ENCODE data around the gene ABCB6. TPM values are rescaled to one million over a fixed set of nuclear protein-coding genes. Genes with fewer than 3 reads are reported as not detected.

ABCB6 gene
- total and polyA plus RNA-seq, 5 donors from 2014 or later: 1.5 to 6.0 (median 1.7) TPM

DNA sequence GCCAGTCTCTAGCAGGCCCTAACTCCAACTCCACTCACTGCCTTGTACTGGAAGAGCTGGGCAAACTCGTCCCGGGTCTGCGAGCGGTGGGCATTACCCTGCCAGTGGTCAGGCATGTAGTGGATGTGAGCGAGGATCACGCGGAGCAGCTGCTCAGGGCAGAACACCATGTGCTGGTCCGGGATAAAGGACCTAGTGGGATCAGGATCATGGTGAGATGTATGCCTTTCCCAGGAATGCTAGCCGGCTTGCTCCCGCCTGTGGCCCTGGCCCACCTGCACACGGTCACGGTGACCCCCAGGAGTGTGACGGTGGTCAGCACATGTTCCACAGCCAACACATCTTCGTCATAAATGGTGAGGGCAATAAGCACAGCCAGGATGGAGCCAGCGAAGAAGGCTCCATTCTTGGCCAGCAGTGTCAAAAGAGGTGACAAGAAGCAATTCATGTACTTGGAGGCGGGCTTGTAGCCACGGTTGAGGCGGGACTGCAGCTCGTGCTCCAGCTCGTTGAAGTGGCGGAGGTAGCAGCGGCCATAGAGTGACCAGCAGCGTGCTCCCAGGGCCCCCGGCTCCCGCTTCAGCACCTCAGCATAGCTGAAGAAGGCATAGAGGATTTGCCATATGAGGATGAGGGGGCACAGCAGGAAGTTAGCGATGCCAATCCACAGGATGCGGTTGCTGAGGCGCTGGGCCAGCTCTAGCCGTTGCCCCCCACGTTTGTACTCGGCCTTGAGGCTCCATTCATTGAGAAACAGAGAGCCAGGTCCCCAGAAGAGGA lies 5.3 kb upstream of the ABCB6 start:
- Histone ChIP-seq H3K4me3 (ENCODE audit: low read depth, low read length) (no peak overlapping the region), H3K27me3 (ENCODE audit: control insufficient read depth, insufficient read depth, low read length) (no peaks in the 10 kb centered on the region), H3K27ac (ENCODE audit: insufficient read depth, low read length, poor library complexity, severe bottlenecking) (no peak overlapping the region), H3K9me3 (ENCODE audit: control insufficient read depth in 2 of 2, low read length in 2 of 2) (no peaks in the 10 kb centered on the region), H3K4me1 (ENCODE audit: control insufficient read depth, insufficient read depth, low read length, poor library complexity, severe bottlenecking) (peaks cover 26% of the 10 kb centered on the region), H3K36me3 (ENCODE audit: control insufficient read depth, insufficient read depth, low read length) (peaks cover 59% of the 10 kb centered on the region)
- H3K4me1 Mint-ChIP-seq: peaks cover 11 to 37% (median 19%) of the 10 kb centered on the region in 4 donors
- peak overlapping the region in 1 of 3 donors; percentile 52 for H3K27ac Mint-ChIP-seq
- no peaks in the 10 kb centered on the region for H3K27me3 Mint-ChIP-seq
- peaks cover 28% of the 10 kb centered on the region for H3K36me3 Mint-ChIP-seq
- DNase-seq (no peak), ATAC-seq (ENCODE audit: low read depth in 2 of 2) (no peak)
- peak overlapping the region in 2 of 4 donors; percentile 38 to 98 for H3K4me3 Mint-ChIP-seq
- H3K9me3 Mint-ChIP-seq: peaks cover 0 to 2% (median 0%) of the 10 kb centered on the region in 7 donors

- Histone ChIP-seq H3K27ac (ENCODE audit: insufficient read depth, low read length, poor library complexity, severe bottlenecking) (no peak overlapping the region), H3K27me3 (ENCODE audit: control insufficient read depth, insufficient read depth, low read length) (no peaks in the 10 kb centered on the region), H3K4me3 (ENCODE audit: low read depth, low read length) (no peak overlapping the region), H3K9me3 (ENCODE audit: control insufficient read depth in 2 of 2, low read length in 2 of 2) (no peaks in the 10 kb centered on the region), H3K36me3 (ENCODE audit: control insufficient read depth, insufficient read depth, low read length) (peaks cover 59% of the 10 kb centered on the region), H3K4me1 (ENCODE audit: control insufficient read depth, insufficient read depth, low read length, poor library complexity, severe bottlenecking) (peaks cover 23% of the 10 kb centered on the region)
- peak overlapping the region in 1 of 3 donors; percentile 66 for H3K27ac Mint-ChIP-seq
- H3K4me3 Mint-ChIP-seq: peak overlapping the region in 2 of 4 donors; percentile 32 to 83
- H3K27me3 Mint-ChIP-seq: no peaks in the 10 kb centered on the region
- H3K9me3 Mint-ChIP-seq: peaks cover 0 to 2% (median 0%) of the 10 kb centered on the region in 7 donors
- ATAC-seq (ENCODE audit: low read depth in 2 of 2): no peak
- peaks cover 11 to 31% (median 19%) of the 10 kb centered on the region in 4 donors for H3K4me1 Mint-ChIP-seq
- no peak for DNase-seq
- H3K36me3 Mint-ChIP-seq: peaks cover 28% of the 10 kb centered on the region
Measured at GRCh38 chr2:219221957-219222518, 3.3 kb upstream of the ABCB6 start.

- peaks cover 51% of the 10 kb centered on the region for H3K36me3 ChIP-seq (ENCODE audit: control insufficient read depth, insufficient read depth, low read length)
- H3K4me3 ChIP-seq (ENCODE audit: low read depth, low read length): no peak overlapping the region
- H3K27ac ChIP-seq (ENCODE audit: insufficient read depth, low read length, poor library complexity, severe bottlenecking): no peak overlapping the region
- H3K4me1 Mint-ChIP-seq: peaks cover 9 to 31% (median 16%) of the 10 kb centered on the region in 4 donors
- peaks cover 23% of the 10 kb centered on the region for H3K4me1 ChIP-seq (ENCODE audit: control insufficient read depth, insufficient read depth, low read length, poor library complexity, severe bottlenecking)
- H3K9me3 Mint-ChIP-seq: peaks cover 0 to 2% (median 0%) of the 10 kb centered on the region in 7 donors
- no peaks in the 10 kb centered on the region for H3K27me3 ChIP-seq (ENCODE audit: control insufficient read depth, insufficient read depth, low read length)
- DNase-seq (no peak), ATAC-seq (ENCODE audit: low read depth in 2 of 2) (no peak)
- peaks cover 26% of the 10 kb centered on the region for H3K36me3 Mint-ChIP-seq
- peak overlapping the region in 1 of 4 donors; percentile 87 for H3K4me3 Mint-ChIP-seq
- no peak overlapping the region for H3K27ac Mint-ChIP-seq
- no peaks in the 10 kb centered on the region for H3K9me3 ChIP-seq (ENCODE audit: control insufficient read depth in 2 of 2, low read length in 2 of 2)
- no peaks in the 10 kb centered on the region for H3K27me3 Mint-ChIP-seq
Measured at GRCh38 chr2:219220652-219221402, 2.1 kb upstream of the ABCB6 start.

DNA sequence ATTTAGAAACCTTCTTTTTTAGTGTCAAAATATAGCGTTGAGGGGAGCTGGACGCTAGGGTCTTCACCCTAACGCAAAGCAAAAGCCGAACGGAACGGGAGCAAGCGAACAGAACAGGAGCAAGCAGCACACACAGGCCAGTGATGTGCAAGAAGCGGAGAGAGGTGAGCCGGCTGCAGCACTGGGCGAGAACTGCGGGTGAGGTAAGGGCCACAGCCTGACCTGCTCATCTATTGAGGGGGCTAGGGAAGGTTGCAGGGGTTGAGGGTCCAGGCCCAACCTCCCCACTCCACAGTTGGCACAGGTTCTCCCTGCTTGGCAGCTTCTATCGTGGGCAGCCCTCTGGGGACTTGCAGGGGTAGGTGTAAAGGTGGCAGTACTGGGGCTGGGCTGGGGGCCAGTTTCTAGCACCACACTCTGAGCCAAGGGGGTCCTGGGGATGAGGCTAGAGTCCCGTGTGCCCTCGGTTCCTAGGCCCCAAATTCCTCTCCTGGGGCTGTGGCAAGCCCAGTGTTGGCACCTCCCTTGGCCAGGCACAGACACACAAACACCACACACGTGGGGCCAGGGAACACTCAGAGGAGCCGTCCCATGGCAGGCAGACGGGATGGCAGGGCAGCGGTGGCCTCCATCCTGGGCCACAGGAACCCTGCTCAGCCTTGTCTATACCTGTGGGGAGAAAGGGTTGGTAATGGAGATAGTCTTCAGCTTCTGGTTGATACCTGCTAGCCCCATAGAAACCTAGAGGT lies 1.2 kb upstream of the ABCB6 start:
- peaks cover 21% of the 10 kb centered on the region for H3K36me3 Mint-ChIP-seq
- Histone ChIP-seq H3K36me3 (ENCODE audit: control insufficient read depth, insufficient read depth, low read length) (peaks cover 42% of the 10 kb centered on the region), H3K9me3 (ENCODE audit: control insufficient read depth in 2 of 2, low read length in 2 of 2) (no peaks in the 10 kb centered on the region), H3K4me3 (ENCODE audit: low read depth, low read length) (no peak overlapping the region), H3K27me3 (ENCODE audit: control insufficient read depth, insufficient read depth, low read length) (no peaks in the 10 kb centered on the region), H3K27ac (ENCODE audit: insufficient read depth, low read length, poor library complexity, severe bottlenecking) (no peak overlapping the region), H3K4me1 (ENCODE audit: control insufficient read depth, insufficient read depth, low read length, poor library complexity, severe bottlenecking) (peaks cover 23% of the 10 kb centered on the region)
- H3K9me3 Mint-ChIP-seq: peaks cover 0 to 2% (median 0%) of the 10 kb centered on the region in 7 donors
- DNase-seq (no peak), ATAC-seq (ENCODE audit: low read depth in 2 of 2) (no peak)
- peak overlapping the region; percentile 85 to 89 (median 86) for H3K4me3 Mint-ChIP-seq
- H3K27me3 Mint-ChIP-seq: no peaks in the 10 kb centered on the region
- H3K27ac Mint-ChIP-seq: peak overlapping the region in 1 of 3 donors; percentile 67
- H3K4me1 Mint-ChIP-seq: peaks cover 9 to 26% (median 15%) of the 10 kb centered on the region in 4 donors

DNA sequence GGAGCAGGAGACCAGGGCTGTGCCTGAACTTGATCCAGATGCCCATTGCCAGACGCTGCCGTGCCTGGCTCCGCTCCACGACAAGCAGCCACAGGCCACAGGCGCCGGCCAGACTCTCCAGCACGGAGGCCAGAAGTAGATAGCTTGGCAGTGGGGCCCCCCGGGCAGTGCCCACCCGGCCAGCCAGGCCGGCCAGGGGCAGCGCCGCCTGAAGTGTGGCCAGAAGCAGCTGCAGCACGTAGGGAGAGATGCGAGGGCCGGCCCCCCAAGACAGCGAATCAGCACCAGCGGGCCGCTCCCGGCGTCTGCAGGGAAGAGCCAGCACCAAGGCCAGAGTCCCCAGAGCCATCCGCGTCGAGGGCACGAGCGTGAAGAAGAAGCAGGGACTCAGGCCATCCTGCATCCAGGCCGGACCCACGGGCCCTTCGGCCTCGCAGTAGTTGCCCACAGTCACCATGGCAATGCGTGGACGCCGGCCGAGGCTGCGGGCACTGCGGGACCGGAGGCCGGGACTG lies 484 bp downstream of the ABCB6 start:
- Histone ChIP-seq H3K4me3 (ENCODE audit: low read depth, low read length) (peak overlapping the region; percentile 66), H3K36me3 (ENCODE audit: control insufficient read depth, insufficient read depth, low read length) (peaks cover 25% of the 10 kb centered on the region), H3K4me1 (ENCODE audit: control insufficient read depth, insufficient read depth, low read length, poor library complexity, severe bottlenecking) (peaks cover 23% of the 10 kb centered on the region), H3K9me3 (ENCODE audit: control insufficient read depth in 2 of 2, low read length in 2 of 2) (no peaks in the 10 kb centered on the region), H3K27me3 (ENCODE audit: control insufficient read depth, insufficient read depth, low read length) (no peaks in the 10 kb centered on the region), H3K27ac (ENCODE audit: insufficient read depth, low read length, poor library complexity, severe bottlenecking) (peak overlapping the region; percentile 50)
- ATAC-seq (ENCODE audit: low read depth in 2 of 2): peak; percentile 14 to 23
- Mint-ChIP-seq H3K4me1 (peaks cover 10 to 24% (median 14%) of the 10 kb centered on the region in 4 donors), H3K36me3 (peaks cover 10% of the 10 kb centered on the region), H3K4me3 (peak overlapping the region; percentile 86 to 92 (median 88)), H3K27me3 (no peaks in the 10 kb centered on the region), H3K27ac (peak overlapping the region in 2 of 3 donors; percentile 84 to 86), H3K9me3 (peaks cover 0 to 2% (median 0%) of the 10 kb centered on the region in 7 donors)
- DNase-seq: no peak

- Histone ChIP-seq H3K4me3 (ENCODE audit: low read depth, low read length) (no peak overlapping the region), H3K36me3 (ENCODE audit: control insufficient read depth, insufficient read depth, low read length) (peaks cover 10% of the 10 kb centered on the region), H3K4me1 (ENCODE audit: control insufficient read depth, insufficient read depth, low read length, poor library complexity, severe bottlenecking) (peaks cover 25% of the 10 kb centered on the region), H3K27ac (ENCODE audit: insufficient read depth, low read length, poor library complexity, severe bottlenecking) (no peak overlapping the region), H3K27me3 (ENCODE audit: control insufficient read depth, insufficient read depth, low read length) (no peaks in the 10 kb centered on the region), H3K9me3 (ENCODE audit: control insufficient read depth in 2 of 2, low read length in 2 of 2) (no peaks in the 10 kb centered on the region)
- DNase-seq (no peak), ATAC-seq (ENCODE audit: low read depth in 2 of 2) (no peak)
- peaks cover 9 to 25% (median 15%) of the 10 kb centered on the region in 4 donors for H3K4me1 Mint-ChIP-seq
- H3K27me3 Mint-ChIP-seq: no peaks in the 10 kb centered on the region
- H3K36me3 Mint-ChIP-seq: peaks cover 7% of the 10 kb centered on the region
- H3K27ac Mint-ChIP-seq: peak overlapping the region in 1 of 3 donors; percentile 60
- H3K9me3 Mint-ChIP-seq: peaks cover 0 to 2% (median 0%) of the 10 kb centered on the region in 7 donors
- H3K4me3 Mint-ChIP-seq: peak overlapping the region in 2 of 4 donors; percentile 53 to 58
Measured at GRCh38 chr2:219216535-219216915, 2.2 kb downstream of the ABCB6 start.

All from CD4-positive, CD25-positive, alpha-beta regulatory T cell (primary cell).